ENCODE measurements around the gene ARL2. TPM values are rescaled to one million over a fixed set of nuclear protein-coding genes. Genes with fewer than 3 reads are reported as not detected.

The ARL2 gene
- total RNA-seq, 3 donors from 2014 or later (not counting 1 experiment from before 2014, with no cell fraction given), result 19.9 to 20.5 (median 20.2) TPM

- peaks cover 11% of the 10 kb centered on the region for H3K4me1 ChIP-seq (ENCODE audit: control insufficient read depth, insufficient read depth, low read length)
- no peak overlapping the region for H3K4me3 Mint-ChIP-seq
- no peaks in the 10 kb centered on the region for H3K36me3 ChIP-seq (ENCODE audit: control insufficient read depth, insufficient read depth, low read length)
- H3K9me3 ChIP-seq (ENCODE audit: control insufficient read depth, insufficient read depth, low read length), result no peaks in the 10 kb centered on the region
- 91% methylated on average over 6 of the region's 6 CpGs for WGBS (ENCODE audit: insufficient coverage)
- H3K4me3 ChIP-seq (ENCODE audit: low read length), result no peak overlapping the region
- no peak for ATAC-seq
- H3K27me3 ChIP-seq (ENCODE audit: control insufficient read depth, insufficient read depth, low read length), result no peaks in the 10 kb centered on the region
- H3K27ac Mint-ChIP-seq, result no peak overlapping the region
- H3K27me3 Mint-ChIP-seq (ENCODE audit: low read depth in 2 of 2), result peaks cover 0 to 8% of the 10 kb centered on the region in 2 donors
- H3K36me3 Mint-ChIP-seq, result no peaks in the 10 kb centered on the region
- no peak for DNase-seq
- no peak for TF ChIP-seq CTCF (IDR thresholded peaks at IDR 0.05)
- H3K9me3 Mint-ChIP-seq, result no peaks in the 10 kb centered on the region
- intact Hi-C loops (cut with micrococcal nuclease), result no loop called here
- no peak overlapping the region for H3K27ac ChIP-seq (ENCODE audit: low read length)
- H3K4me1 Mint-ChIP-seq, result peaks cover 5 to 9% of the 10 kb centered on the region in 2 donors
These were observed 43.0 kb downstream of the ARL2 start for GRCh38 chr11:65056999-65057398.

GRCh38 chr11:65057526-65057925 is 43.6 kb downstream of the ARL2 start:
- no peaks in the 10 kb centered on the region for H3K27me3 ChIP-seq (ENCODE audit: control insufficient read depth, insufficient read depth, low read length)
- H3K9me3 ChIP-seq (ENCODE audit: control insufficient read depth, insufficient read depth, low read length), result no peaks in the 10 kb centered on the region
- intact Hi-C loops (cut with micrococcal nuclease), result no loop called here
- ATAC-seq, result no peak
- WGBS (ENCODE audit: insufficient coverage), result 97% methylated on average over 6 of the region's 7 CpGs
- Mint-ChIP-seq H3K27ac (no peak overlapping the region), H3K4me1 (peaks cover 5 to 9% of the 10 kb centered on the region in 2 donors), H3K9me3 (no peaks in the 10 kb centered on the region), H3K4me3 (no peak overlapping the region), H3K36me3 (no peaks in the 10 kb centered on the region), H3K27me3 (ENCODE audit: low read depth in 2 of 2) (peaks cover 2 to 8% of the 10 kb centered on the region in 2 donors)
- H3K36me3 ChIP-seq (ENCODE audit: control insufficient read depth, insufficient read depth, low read length), result no peaks in the 10 kb centered on the region
- TF ChIP-seq CTCF (IDR thresholded peaks at IDR 0.05), result no peak
- H3K4me1 ChIP-seq (ENCODE audit: control insufficient read depth, insufficient read depth, low read length), result peaks cover 11% of the 10 kb centered on the region
- no peak overlapping the region for H3K27ac ChIP-seq (ENCODE audit: low read length)
- no peak for DNase-seq
- H3K4me3 ChIP-seq (ENCODE audit: low read length), result no peak overlapping the region

GRCh38 chr11:65058012-65058411 is 44.1 kb downstream of the ARL2 start:
- Histone ChIP-seq H3K27ac (ENCODE audit: low read length) (no peak overlapping the region), H3K9me3 (ENCODE audit: control insufficient read depth, insufficient read depth, low read length) (no peaks in the 10 kb centered on the region), H3K4me1 (ENCODE audit: control insufficient read depth, insufficient read depth, low read length) (peaks cover 11% of the 10 kb centered on the region), H3K4me3 (ENCODE audit: low read length) (no peak overlapping the region), H3K27me3 (ENCODE audit: control insufficient read depth, insufficient read depth, low read length) (no peaks in the 10 kb centered on the region), H3K36me3 (ENCODE audit: control insufficient read depth, insufficient read depth, low read length) (no peaks in the 10 kb centered on the region)
- ATAC-seq (no peak), DNase-seq (no peak)
- Mint-ChIP-seq H3K4me1 (peaks cover 5 to 9% of the 10 kb centered on the region in 2 donors), H3K9me3 (no peaks in the 10 kb centered on the region), H3K36me3 (no peaks in the 10 kb centered on the region), H3K27ac (no peak overlapping the region), H3K27me3 (ENCODE audit: low read depth in 2 of 2) (peaks cover 7 to 8% of the 10 kb centered on the region in 2 donors), H3K4me3 (no peak overlapping the region)
- 92% methylated on average over 13 of the region's 13 CpGs for WGBS (ENCODE audit: insufficient coverage)
- TF ChIP-seq CTCF (IDR thresholded peaks at IDR 0.05), result no peak
- intact Hi-C loops (cut with micrococcal nuclease), result no loop called here

GRCh38 chr11:65058419-65059054 is 44.6 kb downstream of the ARL2 start, which contains the start of gene NAALADL1:
NAALADL1 (minus strand) TSS chr11:65058553; CDS start chr11:65058521, 32 bp downstream.
- WGBS (ENCODE audit: insufficient coverage), result 85% methylated on average over 5 of the region's 8 CpGs
- Histone ChIP-seq H3K27me3 (ENCODE audit: control insufficient read depth, insufficient read depth, low read length) (no peaks in the 10 kb centered on the region), H3K4me1 (ENCODE audit: control insufficient read depth, insufficient read depth, low read length) (peaks cover 9% of the 10 kb centered on the region), H3K4me3 (ENCODE audit: low read length) (no peak within 1 kb of the TSS), H3K36me3 (ENCODE audit: control insufficient read depth, insufficient read depth, low read length) (no peaks in the 10 kb centered on the region), H3K9me3 (ENCODE audit: control insufficient read depth, insufficient read depth, low read length) (no peaks in the 10 kb centered on the region), H3K27ac (ENCODE audit: low read length) (no peak within 1 kb of the TSS)
- Mint-ChIP-seq H3K27ac (no peak within 1 kb of the TSS), H3K9me3 (no peaks in the 10 kb centered on the region), H3K36me3 (no peaks in the 10 kb centered on the region), H3K27me3 (ENCODE audit: low read depth in 2 of 2) (peaks cover 7 to 8% of the 10 kb centered on the region in 2 donors), H3K4me3 (no peak within 1 kb of the TSS), H3K4me1 (peaks cover 5 to 8% of the 10 kb centered on the region in 2 donors)
- ATAC-seq (no peak), DNase-seq (no peak)
- intact Hi-C loops (cut with micrococcal nuclease), result no loop called here
- no peak for TF ChIP-seq CTCF (IDR thresholded peaks at IDR 0.05)

Data from natural killer cell (primary cell).